Measurements from ENCODE around the gene GHR.

The GHR gene

DNA sequence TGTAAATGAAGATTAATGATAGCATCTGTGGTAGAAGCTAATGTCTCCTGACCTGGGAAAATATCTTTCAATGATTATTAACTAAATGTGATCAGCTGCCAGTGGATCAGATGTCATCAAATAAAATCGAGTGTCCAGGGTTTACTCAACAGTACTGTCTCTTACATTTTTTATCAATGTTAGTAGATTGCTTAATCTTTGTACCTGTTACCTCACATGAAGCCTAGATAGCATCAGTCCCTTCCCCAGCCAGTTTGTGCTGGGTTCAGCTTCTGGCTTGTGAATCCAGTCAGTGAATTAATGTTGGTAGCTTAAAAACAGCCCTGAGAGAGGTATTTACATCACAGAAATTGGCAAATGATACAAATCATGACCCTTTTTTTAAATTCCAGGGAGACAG lies 134.4 kb downstream of the GHR start:
- no peaks in the 10 kb centered on the region for H3K27me3 ChIP-seq (ENCODE audit: control insufficient read depth, insufficient read depth, low read length, poor library complexity, severe bottlenecking)
- 79% methylated on average over 1 of the region's 1 CpG; no CpG with 5 or more reads in 1 of the 2 experiments for WGBS, 2 experiments

GRCh38 chr5:42561656-42562055 lies 138.4 kb downstream of the GHR start:
- no peaks in the 10 kb centered on the region for H3K36me3 ChIP-seq (ENCODE audit: control insufficient read depth, insufficient read depth, low read length)
- WGBS, 2 experiments: 100% methylated on average over 1 of the region's 1 CpG
- no peak overlapping the region for H3K4me3 ChIP-seq (ENCODE audit: insufficient read depth, low read depth, low read length)
- H3K27me3 ChIP-seq (ENCODE audit: control insufficient read depth, insufficient read depth, low read length, poor library complexity, severe bottlenecking): no peaks in the 10 kb centered on the region
- H3K4me1 ChIP-seq (ENCODE audit: control insufficient read depth, insufficient read depth, low read length): no peaks in the 10 kb centered on the region
- no peaks in the 10 kb centered on the region for H3K9me3 ChIP-seq (ENCODE audit: control insufficient read depth, low read length)
- H3K27ac ChIP-seq (ENCODE audit: insufficient read depth, low read depth, low read length, poor library complexity, severe bottlenecking): no peak overlapping the region

More for the DNA sequence above, 134.4 kb downstream of the GHR start:
- no peaks in the 10 kb centered on the region for H3K4me1 ChIP-seq (ENCODE audit: control insufficient read depth, insufficient read depth, low read length)
- no peaks in the 10 kb centered on the region for H3K36me3 ChIP-seq (ENCODE audit: control insufficient read depth, insufficient read depth, low read length)
- H3K9me3 ChIP-seq (ENCODE audit: control insufficient read depth, low read length): no peaks in the 10 kb centered on the region
- H3K27ac ChIP-seq (ENCODE audit: insufficient read depth, low read depth, low read length, poor library complexity, severe bottlenecking): no peak overlapping the region
- H3K4me3 ChIP-seq (ENCODE audit: insufficient read depth, low read depth, low read length): no peak overlapping the region

GRCh38 chr5:42564689-42565356 lies 141.6 kb downstream of the GHR start:
- no peak overlapping the region for H3K27ac ChIP-seq (ENCODE audit: insufficient read depth, low read depth, low read length, poor library complexity, severe bottlenecking)
- 87 to 88% methylated on average over 6 of the region's 6 CpGs for WGBS, 2 experiments

GRCh38 chr5:42566652-42567295 lies 143.5 kb downstream of the GHR start:
- 90 to 94% methylated on average over 4 to 5 of the region's 5 CpGs for WGBS, 2 experiments
- Histone ChIP-seq H3K36me3 (ENCODE audit: control insufficient read depth, insufficient read depth, low read length) (no peaks in the 10 kb centered on the region), H3K4me3 (ENCODE audit: insufficient read depth, low read depth, low read length) (no peak overlapping the region), H3K27me3 (ENCODE audit: control insufficient read depth, insufficient read depth, low read length, poor library complexity, severe bottlenecking) (no peaks in the 10 kb centered on the region), H3K9me3 (ENCODE audit: control insufficient read depth, low read length) (no peaks in the 10 kb centered on the region), H3K27ac (ENCODE audit: insufficient read depth, low read depth, low read length, poor library complexity, severe bottlenecking) (no peak overlapping the region), H3K4me1 (ENCODE audit: control insufficient read depth, insufficient read depth, low read length) (no peaks in the 10 kb centered on the region)

More at GRCh38 chr5:42564689-42565356, 141.6 kb downstream of the GHR start:
- Histone ChIP-seq H3K27me3 (ENCODE audit: control insufficient read depth, insufficient read depth, low read length, poor library complexity, severe bottlenecking) (no peaks in the 10 kb centered on the region), H3K4me1 (ENCODE audit: control insufficient read depth, insufficient read depth, low read length) (no peaks in the 10 kb centered on the region), H3K9me3 (ENCODE audit: control insufficient read depth, low read length) (no peaks in the 10 kb centered on the region), H3K4me3 (ENCODE audit: insufficient read depth, low read depth, low read length) (no peak overlapping the region), H3K36me3 (ENCODE audit: control insufficient read depth, insufficient read depth, low read length) (no peaks in the 10 kb centered on the region)

DNA sequence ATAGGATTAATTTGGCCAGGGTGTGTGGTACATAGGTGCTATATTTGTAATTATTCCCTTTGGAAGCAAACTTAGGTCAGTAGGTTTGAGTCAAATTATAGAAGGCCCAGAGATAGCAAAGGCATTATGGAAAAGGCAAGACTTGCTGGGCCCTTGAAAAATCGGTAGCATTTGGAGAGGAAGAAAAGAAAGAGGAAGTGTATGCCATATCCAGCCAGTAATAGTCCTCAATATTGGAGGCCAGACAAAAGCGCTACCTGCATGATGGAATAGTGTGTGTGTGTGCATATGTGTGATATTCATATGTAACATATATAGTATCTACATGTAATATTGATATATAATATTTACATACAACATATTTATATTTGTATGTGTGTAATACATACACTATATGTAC lies 146.1 kb downstream of the GHR start:
- Histone ChIP-seq H3K27ac (ENCODE audit: insufficient read depth, low read depth, low read length, poor library complexity, severe bottlenecking) (no peak overlapping the region), H3K4me1 (ENCODE audit: control insufficient read depth, insufficient read depth, low read length) (no peaks in the 10 kb centered on the region), H3K9me3 (ENCODE audit: control insufficient read depth, low read length) (no peaks in the 10 kb centered on the region), H3K4me3 (ENCODE audit: insufficient read depth, low read depth, low read length) (no peak overlapping the region), H3K36me3 (ENCODE audit: control insufficient read depth, insufficient read depth, low read length) (no peaks in the 10 kb centered on the region), H3K27me3 (ENCODE audit: control insufficient read depth, insufficient read depth, low read length, poor library complexity, severe bottlenecking) (no peaks in the 10 kb centered on the region)
- 89 to 91% methylated on average over 1 to 2 of the region's 2 CpGs for WGBS, 2 experiments

- no peaks in the 10 kb centered on the region for H3K27me3 ChIP-seq (ENCODE audit: control insufficient read depth, insufficient read depth, low read length, poor library complexity, severe bottlenecking)
- no peak overlapping the region for H3K4me3 ChIP-seq (ENCODE audit: insufficient read depth, low read depth, low read length)
- no peak overlapping the region for H3K27ac ChIP-seq (ENCODE audit: insufficient read depth, low read depth, low read length, poor library complexity, severe bottlenecking)
- H3K4me1 ChIP-seq (ENCODE audit: control insufficient read depth, insufficient read depth, low read length): no peaks in the 10 kb centered on the region
- no peaks in the 10 kb centered on the region for H3K36me3 ChIP-seq (ENCODE audit: control insufficient read depth, insufficient read depth, low read length)
- H3K9me3 ChIP-seq (ENCODE audit: control insufficient read depth, low read length): no peaks in the 10 kb centered on the region
- 88 to 100% methylated on average over 1 of the region's 1 CpG for WGBS, 2 experiments
Observed at GRCh38 chr5:42569953-42570548, 146.8 kb downstream of the GHR start.

- H3K27ac ChIP-seq (ENCODE audit: insufficient read depth, low read depth, low read length, poor library complexity, severe bottlenecking): no peak overlapping the region
- H3K4me1 ChIP-seq (ENCODE audit: control insufficient read depth, insufficient read depth, low read length): no peaks in the 10 kb centered on the region
- 90 to 96% methylated on average over 8 of the region's 8 CpGs for WGBS, 2 experiments
Observed at GRCh38 chr5:42570966-42571960, 148.0 kb downstream of the GHR start.

DNA sequence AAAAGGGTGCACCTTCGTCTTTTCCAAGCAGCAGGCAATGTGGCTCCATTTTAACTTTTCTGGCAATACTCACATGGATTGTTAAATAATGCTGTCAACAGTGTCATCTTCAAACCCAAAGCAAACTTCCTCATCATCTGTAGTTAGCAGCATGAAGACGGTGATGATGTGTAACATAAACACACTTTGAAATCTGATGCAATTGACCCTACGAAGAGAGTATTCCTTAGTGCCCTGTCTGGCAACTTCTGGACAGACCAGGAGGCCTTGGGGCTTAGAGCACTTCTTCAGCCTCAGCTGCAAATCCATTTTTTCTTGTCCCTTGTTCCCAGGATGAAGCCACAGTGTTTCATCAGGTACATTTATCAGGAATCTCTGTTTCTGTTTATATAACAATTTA lies 149.1 kb downstream of the GHR start:
- no peaks in the 10 kb centered on the region for H3K4me1 ChIP-seq (ENCODE audit: control insufficient read depth, insufficient read depth, low read length)
- H3K4me3 ChIP-seq (ENCODE audit: insufficient read depth, low read depth, low read length): no peak overlapping the region
- no peaks in the 10 kb centered on the region for H3K36me3 ChIP-seq (ENCODE audit: control insufficient read depth, insufficient read depth, low read length)
- H3K9me3 ChIP-seq (ENCODE audit: control insufficient read depth, low read length): no peaks in the 10 kb centered on the region
- H3K27ac ChIP-seq (ENCODE audit: insufficient read depth, low read depth, low read length, poor library complexity, severe bottlenecking): no peak overlapping the region
- WGBS, 2 experiments: 94 to 95% methylated on average over 3 of the region's 3 CpGs
- no peaks in the 10 kb centered on the region for H3K27me3 ChIP-seq (ENCODE audit: control insufficient read depth, insufficient read depth, low read length, poor library complexity, severe bottlenecking)

More at GRCh38 chr5:42570966-42571960, 148.0 kb downstream of the GHR start:
- Histone ChIP-seq H3K36me3 (ENCODE audit: control insufficient read depth, insufficient read depth, low read length) (no peaks in the 10 kb centered on the region), H3K4me3 (ENCODE audit: insufficient read depth, low read depth, low read length) (no peak overlapping the region), H3K9me3 (ENCODE audit: control insufficient read depth, low read length) (no peaks in the 10 kb centered on the region), H3K27me3 (ENCODE audit: control insufficient read depth, insufficient read depth, low read length, poor library complexity, severe bottlenecking) (no peaks in the 10 kb centered on the region)

- no peaks in the 10 kb centered on the region for H3K27me3 ChIP-seq (ENCODE audit: control insufficient read depth, insufficient read depth, low read length, poor library complexity, severe bottlenecking)
- H3K9me3 ChIP-seq (ENCODE audit: control insufficient read depth, low read length): no peaks in the 10 kb centered on the region
- WGBS, 2 experiments: 84 to 96% methylated on average over 2 of the region's 2 CpGs
Observed at GRCh38 chr5:42573386-42573785, 150.1 kb downstream of the GHR start.

More at GRCh38 chr5:42573386-42573785, 150.1 kb downstream of the GHR start:
- Histone ChIP-seq H3K4me1 (ENCODE audit: control insufficient read depth, insufficient read depth, low read length) (no peaks in the 10 kb centered on the region), H3K27ac (ENCODE audit: insufficient read depth, low read depth, low read length, poor library complexity, severe bottlenecking) (no peak overlapping the region), H3K36me3 (ENCODE audit: control insufficient read depth, insufficient read depth, low read length) (no peaks in the 10 kb centered on the region), H3K4me3 (ENCODE audit: insufficient read depth, low read depth, low read length) (no peak overlapping the region)

Data from ectodermal cell (in vitro differentiated cells).